ENCODE measurements around the gene PARD6B. TPM values are rescaled to one million over a fixed set of nuclear protein-coding genes. Genes with fewer than 3 reads are reported as not detected.

The PARD6B gene
- total and polyA plus RNA-seq, 2 of the 4 experiments (the other 2 are of a cell fraction) = 0.17 to 0.90 TPM

DNA sequence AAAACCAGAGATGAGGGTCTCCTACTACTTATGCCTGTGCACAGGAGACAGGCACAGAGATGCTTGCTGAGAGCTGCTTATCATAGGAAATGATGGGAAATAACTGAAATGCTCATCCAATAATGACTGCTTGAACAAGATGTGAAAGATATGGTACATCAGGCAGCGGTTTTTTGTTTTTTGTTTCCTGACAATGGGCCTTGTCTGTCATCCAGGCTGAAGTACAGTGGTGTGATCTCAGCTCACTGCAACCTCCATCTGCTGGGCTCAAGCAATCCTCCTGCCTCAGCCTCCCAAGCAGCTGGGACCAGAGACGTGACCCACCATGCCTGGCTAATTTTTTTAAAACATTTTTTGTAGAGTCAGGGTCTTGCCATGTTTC, 38.8 kb upstream of the PARD6B start:
- no peaks in the 10 kb centered on the region for H3K27me3 ChIP-seq (ENCODE audit: control insufficient read depth, insufficient read depth, low read length)
- no peak overlapping the region; the same call in 1 of the 2 replicates for H3K27ac ChIP-seq (ENCODE audit: insufficient read depth, low read length)
- peak overlapping the region; percentile 60 for H2BK20ac ChIP-seq (ENCODE audit: low read depth, low read length)
- no peaks in the 10 kb centered on the region for H3K36me3 ChIP-seq (ENCODE audit: control insufficient read depth, insufficient read depth, low read length)
- no CpG with 5 or more reads among the region's 2 CpGs for WGBS, 2 experiments (ENCODE audit: extremely low coverage in 2 of 2, insufficient read length in 1 of 2)
- no peak overlapping the region for H2AK9ac ChIP-seq (replicated peaks; ENCODE audit: low read depth, low read length, poor library complexity)
- TF ChIP-seq BHLHE40 (IDR thresholded peaks at IDR 0.05; ENCODE audit: low read depth, low read length) (no peak), POLR2A (IDR thresholded peaks at IDR 0.05; ENCODE audit: low read depth, low read length) (no peak), MAZ (IDR thresholded peaks at IDR 0.05; ENCODE audit: borderline replicate concordance, low read depth, low read length) (no peak), MXI1 (IDR thresholded peaks at IDR 0.05; ENCODE audit: borderline replicate concordance, low read depth, low read length) (no peak), RAD21 (IDR thresholded peaks at IDR 0.05; ENCODE audit: low read length) (no peak), MAFK (IDR thresholded peaks at IDR 0.05; ENCODE audit: low read depth, low read length) (no peak), CEBPB (IDR thresholded peaks at IDR 0.05; ENCODE audit: low read depth, low read length) (no peak), RCOR1 (IDR thresholded peaks at IDR 0.05; ENCODE audit: insufficient replicate concordance, low read length) (no peak), FOS (IDR thresholded peaks at IDR 0.05; ENCODE audit: low read depth, low read length) (no peak), NFE2L2 (IDR thresholded peaks at IDR 0.05; ENCODE audit: low read depth, low read length) (no peak), RFX5 (IDR thresholded peaks at IDR 0.05; ENCODE audit: low read depth, low read length) (no peak), CHD1 (IDR thresholded peaks at IDR 0.05; ENCODE audit: low read depth, low read length) (no peak), SMC3 (IDR thresholded peaks at IDR 0.05; ENCODE audit: low read depth, low read length) (no peak)
- TF ChIP-seq, protein P1, sequence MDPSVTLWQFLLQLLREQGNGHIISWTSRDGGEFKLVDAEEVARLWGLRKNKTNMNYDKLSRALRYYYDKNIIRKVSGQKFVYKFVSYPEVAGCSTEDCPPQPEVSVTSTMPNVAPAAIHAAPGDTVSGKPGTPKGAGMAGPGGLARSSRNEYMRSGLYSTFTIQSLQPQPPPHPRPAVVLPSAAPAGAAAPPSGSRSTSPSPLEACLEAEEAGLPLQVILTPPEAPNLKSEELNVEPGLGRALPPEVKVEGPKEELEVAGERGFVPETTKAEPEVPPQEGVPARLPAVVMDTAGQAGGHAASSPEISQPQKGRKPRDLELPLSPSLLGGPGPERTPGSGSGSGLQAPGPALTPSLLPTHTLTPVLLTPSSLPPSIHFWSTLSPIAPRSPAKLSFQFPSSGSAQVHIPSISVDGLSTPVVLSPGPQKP (IDR thresholded peaks at IDR 0.05; ENCODE audit: borderline replicate concordance, low read depth, low read length) = no peak
- TF ChIP-seq, protein P2, sequence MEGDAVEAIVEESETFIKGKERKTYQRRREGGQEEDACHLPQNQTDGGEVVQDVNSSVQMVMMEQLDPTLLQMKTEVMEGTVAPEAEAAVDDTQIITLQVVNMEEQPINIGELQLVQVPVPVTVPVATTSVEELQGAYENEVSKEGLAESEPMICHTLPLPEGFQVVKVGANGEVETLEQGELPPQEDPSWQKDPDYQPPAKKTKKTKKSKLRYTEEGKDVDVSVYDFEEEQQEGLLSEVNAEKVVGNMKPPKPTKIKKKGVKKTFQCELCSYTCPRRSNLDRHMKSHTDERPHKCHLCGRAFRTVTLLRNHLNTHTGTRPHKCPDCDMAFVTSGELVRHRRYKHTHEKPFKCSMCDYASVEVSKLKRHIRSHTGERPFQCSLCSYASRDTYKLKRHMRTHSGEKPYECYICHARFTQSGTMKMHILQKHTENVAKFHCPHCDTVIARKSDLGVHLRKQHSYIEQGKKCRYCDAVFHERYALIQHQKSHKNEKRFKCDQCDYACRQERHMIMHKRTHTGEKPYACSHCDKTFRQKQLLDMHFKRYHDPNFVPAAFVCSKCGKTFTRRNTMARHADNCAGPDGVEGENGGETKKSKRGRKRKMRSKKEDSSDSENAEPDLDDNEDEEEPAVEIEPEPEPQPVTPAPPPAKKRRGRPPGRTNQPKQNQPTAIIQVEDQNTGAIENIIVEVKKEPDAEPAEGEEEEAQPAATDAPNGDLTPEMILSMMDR (conservative IDR thresholded peaks at IDR 0.05; ENCODE audit: low read depth, low read length) = no peak
- TF ChIP-seq, protein P3, sequence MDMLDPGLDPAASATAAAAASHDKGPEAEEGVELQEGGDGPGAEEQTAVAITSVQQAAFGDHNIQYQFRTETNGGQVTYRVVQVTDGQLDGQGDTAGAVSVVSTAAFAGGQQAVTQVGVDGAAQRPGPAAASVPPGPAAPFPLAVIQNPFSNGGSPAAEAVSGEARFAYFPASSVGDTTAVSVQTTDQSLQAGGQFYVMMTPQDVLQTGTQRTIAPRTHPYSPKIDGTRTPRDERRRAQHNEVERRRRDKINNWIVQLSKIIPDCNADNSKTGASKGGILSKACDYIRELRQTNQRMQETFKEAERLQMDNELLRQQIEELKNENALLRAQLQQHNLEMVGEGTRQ (IDR thresholded peaks at IDR 0.05; ENCODE audit: low read depth, low read length) = no peak
- H3K56ac ChIP-seq (ENCODE audit: extremely low read depth, insufficient read depth, low read length) = no peak overlapping the region
- H3K4ac ChIP-seq (ENCODE audit: low read depth, low read length) = peak overlapping the region; percentile 92
- no peak for DNase-seq
- peaks cover 0 to 10% of the 10 kb centered on the region in 2 experiments; a peak in 1 of 4 replicates for H3K79me1 ChIP-seq (ENCODE audit: low read depth in 1 of 2, low read length in 2 of 2)
- no peak overlapping the region for H2AFZ ChIP-seq (replicated peaks; ENCODE audit: low read length, poor library complexity)
- peak overlapping the region; percentile 70 to 93; a peak in 2 of 4 replicates for H4K8ac ChIP-seq (ENCODE audit: low read depth in 2 of 2, low read length in 2 of 2)
- H3K4me1 ChIP-seq (ENCODE audit: control insufficient read depth, insufficient read depth, low read length) = peaks cover 25% of the 10 kb centered on the region
- H4K20me1 ChIP-seq (ENCODE audit: insufficient read depth, low read length) = no peaks in the 10 kb centered on the region
- no peak overlapping the region for H2BK5ac ChIP-seq (ENCODE audit: low read depth, low read length, poor library complexity, severe bottlenecking)
- POLR2A ChIA-PET (ENCODE audit: unreplicated experiment) = no interaction called here
- H3K4me3 ChIP-seq (ENCODE audit: insufficient read depth, low read depth, low read length) = no peak overlapping the region
- peaks cover 7% of the 10 kb centered on the region for H3K9me1 ChIP-seq (ENCODE audit: insufficient read depth, low read length)
- H3K18ac ChIP-seq (ENCODE audit: low read depth, low read length) = peak overlapping the region; percentile 90
- no peak overlapping the region for H4K91ac ChIP-seq (ENCODE audit: insufficient read depth, low read depth, low read length)
- no peak for ATAC-seq (ENCODE audit: low read depth)
- no peaks in the 10 kb centered on the region for H3K9me3 ChIP-seq (ENCODE audit: control insufficient read depth, insufficient read depth, low read length)
- peak overlapping the region; percentile 68; the same call in 1 of the 2 replicates for H3K23ac ChIP-seq (ENCODE audit: low read depth, low read length)
- H3K4me2 ChIP-seq (ENCODE audit: low read depth, low read length) = no peak overlapping the region
- peak overlapping the region; percentile 57 for H2AK5ac ChIP-seq (ENCODE audit: low read depth, low read length)
- H3K14ac ChIP-seq (replicated peaks; ENCODE audit: low read depth, low read length) = peak overlapping the region; percentile 53
- dilution Hi-C loops (cut with HindIII; ENCODE audit: low sequenced_read_pairs, unreplicated experiment) (no loop called here), intact Hi-C loops (cut with micrococcal nuclease) (no loop called here), in situ Hi-C loops (cut with MboI; ENCODE audit: low sequenced_read_pairs) (no loop called here)
- CTCF ChIA-PET = no interaction called here
- H3K9ac ChIP-seq (ENCODE audit: low read depth, low read length) = no peak overlapping the region
- peak overlapping the region; percentile 85; the same call in 2 of the 3 replicates for H2BK15ac ChIP-seq (ENCODE audit: low read depth, low read length)
- H4K5ac ChIP-seq (ENCODE audit: low read depth, low read length) = peak overlapping the region; percentile 31
- no TSS peak for BruUV-seq (replicated peaks)
- H2BK120ac ChIP-seq (ENCODE audit: low read depth, low read length) = peak overlapping the region; percentile 93
